G401.6 (cell line): Measurements from ENCODE around the gene RERE.
"Not testable (repeated sequence)": the region's sequence is repeated elsewhere in the genome, so short reads cannot be mapped to it uniquely, and the experiment has no call there.

Experiments
- FAIRE-seq: peaks from 2 replicates; lab custom pipeline; 2012; peaks lifted over from hg19 to GRCh38; lab: Jason Lieb, UNC

The RERE gene

DNA sequence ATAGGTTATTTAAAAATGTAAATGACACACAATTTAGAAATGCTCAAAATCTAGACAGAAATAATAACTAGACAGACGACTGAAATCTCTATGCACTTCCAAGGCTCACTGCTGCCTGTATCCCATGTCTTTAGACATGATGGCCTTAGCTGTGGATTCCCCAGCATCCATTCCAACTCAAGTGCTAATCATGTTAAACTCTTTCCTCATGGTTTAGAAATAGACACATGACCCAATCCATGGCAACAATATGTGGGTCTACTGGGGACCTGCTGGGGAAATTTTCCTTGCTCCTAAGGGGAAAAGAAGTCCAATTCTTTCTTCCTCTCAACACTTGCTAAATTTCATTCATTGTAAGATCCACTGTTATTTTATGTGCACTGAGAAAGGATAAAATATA, 311.0 kb downstream of the RERE start:
- FAIRE-seq: no peak

DNA sequence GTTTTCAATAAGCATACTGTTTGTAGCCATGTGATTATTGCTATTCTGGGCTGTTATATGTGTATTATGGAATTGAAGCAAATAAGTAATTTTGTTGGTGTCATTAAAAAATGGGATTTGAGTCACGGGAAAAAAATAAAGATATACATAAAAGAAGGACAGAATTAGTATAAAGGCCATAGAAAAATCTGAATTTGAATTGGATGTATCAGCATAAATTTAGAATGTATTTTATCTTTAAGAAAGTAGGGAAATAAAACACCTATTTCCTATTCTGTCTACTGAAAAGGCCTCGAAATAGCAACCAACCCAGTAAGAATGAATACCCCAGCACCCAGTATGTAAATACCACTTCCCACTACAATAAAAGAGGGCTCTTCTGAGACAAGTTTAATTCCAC, 313.6 kb downstream of the RERE start:
- no peak for FAIRE-seq

DNA sequence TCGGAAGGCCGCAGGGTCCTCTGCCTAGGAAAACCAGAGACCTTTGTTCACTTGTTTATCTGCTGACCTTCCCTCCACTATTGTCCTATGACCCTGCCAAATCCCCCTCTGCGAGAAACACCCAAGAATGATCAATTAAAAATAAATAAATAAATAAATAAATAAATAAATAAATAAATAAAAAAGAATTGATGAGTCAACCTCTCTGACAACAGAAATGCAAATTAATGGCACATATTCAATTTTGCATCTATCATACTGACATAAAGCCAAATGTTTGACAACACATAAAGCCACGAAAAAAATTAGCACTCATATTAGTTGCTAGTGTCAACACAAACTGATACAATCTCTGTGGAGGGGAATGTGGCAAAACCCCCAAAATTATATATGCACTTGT, 314.5 kb downstream of the RERE start:
- FAIRE-seq: not testable (repeated sequence)

GRCh38 chr1:8497210-8497819, 320.1 kb downstream of the RERE start:
- no peak for FAIRE-seq

- no peak for FAIRE-seq
Observed at GRCh38 chr1:8496473-8496872, 321.0 kb downstream of the RERE start.

- no peak for FAIRE-seq
Observed at GRCh38 chr1:8495928-8496401, 321.5 kb downstream of the RERE start.

DNA sequence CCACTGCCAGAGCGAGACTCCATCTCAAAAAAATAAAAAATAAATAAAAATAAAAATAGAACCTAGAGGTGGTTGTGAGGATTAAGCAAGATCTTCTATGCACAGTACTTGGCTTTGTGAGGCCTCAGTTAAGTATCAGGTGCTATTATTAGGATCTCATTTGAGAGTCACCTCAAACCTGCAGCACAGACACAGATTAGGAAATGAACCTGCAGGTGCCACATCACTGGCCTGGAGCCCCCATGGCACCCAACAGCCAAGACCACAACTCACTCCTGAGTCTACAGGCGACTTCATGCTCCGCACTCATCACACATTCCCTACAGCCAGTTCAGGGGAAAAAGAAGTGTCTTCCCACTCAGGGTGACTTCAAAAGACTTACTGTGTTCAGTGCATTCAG, 322.8 kb downstream of the RERE start:
- FAIRE-seq: no peak

DNA sequence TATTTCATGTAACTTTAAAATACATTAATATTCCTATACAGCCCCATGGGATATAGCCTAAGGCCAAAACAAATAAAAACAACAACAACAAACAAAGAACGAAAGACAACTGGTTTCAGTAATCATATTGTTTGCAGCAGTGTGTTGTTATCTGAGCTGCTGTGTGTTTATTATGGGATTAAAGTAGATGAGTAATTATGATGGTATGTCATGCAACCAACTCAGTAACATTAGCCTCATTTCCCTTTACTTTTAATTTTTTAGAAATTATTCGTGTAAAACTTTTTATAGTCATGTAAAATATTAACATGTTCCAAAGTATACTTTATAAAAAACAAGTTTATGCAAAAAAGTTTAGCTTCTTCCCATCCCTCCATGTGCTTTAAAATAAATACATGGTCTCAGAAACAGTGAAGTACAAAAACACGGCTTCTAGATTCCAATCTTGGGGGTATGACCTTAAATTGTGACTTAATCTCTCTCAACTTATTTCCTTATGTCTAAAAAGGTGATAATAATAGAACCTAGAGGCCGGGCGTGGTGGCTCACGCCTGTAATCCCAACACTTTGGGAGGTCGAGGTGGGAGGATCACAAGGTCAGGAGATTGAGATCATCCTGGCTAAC, 323.4 kb downstream of the RERE start:
- no peak for FAIRE-seq

GRCh38 chr1:8487249-8487648, 330.2 kb downstream of the RERE start:
- no peak for FAIRE-seq

DNA sequence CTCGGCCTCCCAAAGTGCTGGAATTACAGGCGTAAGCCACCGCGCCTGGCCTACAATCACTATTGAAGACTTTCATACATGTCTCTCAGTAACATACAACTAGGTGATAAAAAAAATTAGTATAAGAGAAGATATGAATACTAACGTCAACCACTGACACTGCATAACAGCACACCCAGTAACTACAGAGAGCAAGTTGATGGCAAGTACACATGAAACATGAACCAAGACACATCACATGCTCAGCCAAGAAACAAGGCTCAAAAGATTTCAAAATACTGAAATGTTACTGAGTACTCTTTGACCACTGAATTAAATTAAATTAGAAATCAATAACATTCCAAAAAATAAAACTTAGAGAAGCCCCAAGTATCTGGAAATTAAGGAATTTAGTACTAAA, 331.4 kb downstream of the RERE start:
- FAIRE-seq: no peak

- FAIRE-seq: no peak
Observed at GRCh38 chr1:8483586-8483985, 333.9 kb downstream of the RERE start.

DNA sequence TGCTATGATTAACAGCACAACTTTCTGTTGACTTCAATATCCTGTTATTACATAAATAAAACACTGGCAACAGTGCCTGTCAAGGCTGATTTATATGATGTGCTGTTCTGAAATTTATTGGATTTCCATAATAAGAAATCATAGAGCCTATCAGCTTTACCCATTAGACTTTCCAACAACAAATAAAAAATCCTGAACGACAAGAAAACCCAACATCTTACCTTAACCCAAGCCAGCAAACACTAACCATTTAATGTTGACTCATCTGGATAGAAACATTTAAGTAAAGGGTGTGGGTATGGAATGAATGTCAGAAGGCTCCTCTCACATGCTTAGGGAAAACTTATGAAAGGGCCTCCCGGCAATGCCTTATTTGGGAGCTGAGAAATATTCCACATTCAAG, 334.5 kb downstream of the RERE start:
- FAIRE-seq: no peak

GRCh38 chr1:8481650-8482380, 335.6 kb downstream of the RERE start:
- no peak for FAIRE-seq

DNA sequence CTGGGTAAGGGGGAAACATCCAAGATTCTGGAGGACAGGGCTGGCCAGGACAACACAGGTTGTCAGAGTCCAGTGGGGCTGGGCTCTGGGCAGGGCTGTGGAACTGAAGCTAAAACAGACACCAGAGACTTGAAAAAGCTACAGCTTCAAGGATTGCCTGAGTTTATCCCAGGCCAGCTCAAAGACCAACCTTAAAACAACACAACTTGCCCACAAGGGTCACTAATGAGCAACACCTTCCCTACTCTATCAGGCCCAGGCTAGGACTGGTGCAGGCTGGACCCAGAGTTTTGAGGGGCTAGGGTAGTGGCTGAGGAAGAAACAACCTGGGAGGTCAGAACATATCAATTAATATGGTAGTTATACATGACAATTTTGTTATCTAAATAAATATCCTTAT, 338.9 kb downstream of the RERE start:
- no peak for FAIRE-seq

- no peak for FAIRE-seq
Observed at GRCh38 chr1:8477983-8478362, 339.5 kb downstream of the RERE start.

GRCh38 chr1:8477166-8477982, 340.1 kb downstream of the RERE start:
- no peak for FAIRE-seq

DNA sequence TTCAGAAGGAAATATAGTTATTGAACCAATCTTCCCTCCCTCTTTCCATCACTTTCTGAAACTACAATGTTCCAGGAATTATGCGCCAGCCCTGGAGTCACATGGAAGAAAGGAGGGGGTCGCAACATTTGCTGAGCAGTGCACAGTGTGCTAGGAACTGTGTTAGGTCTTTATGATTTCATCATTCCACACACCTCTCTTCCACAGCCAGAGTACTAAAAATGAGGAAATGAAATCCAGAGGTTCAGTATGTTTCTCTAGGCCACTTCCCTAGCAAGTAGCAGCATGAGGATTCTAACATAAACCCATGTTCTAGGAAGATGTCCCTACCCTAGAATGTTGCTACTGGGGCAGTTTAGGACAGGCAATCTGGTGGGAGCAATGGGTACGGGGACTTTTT, 341.4 kb downstream of the RERE start:
- no peak for FAIRE-seq

- no peak for FAIRE-seq
Observed at GRCh38 chr1:8474369-8474768, 343.1 kb downstream of the RERE start.

- FAIRE-seq: no peak
Observed at GRCh38 chr1:8473891-8474300, 343.5 kb downstream of the RERE start.

GRCh38 chr1:8473121-8473875, 344.1 kb downstream of the RERE start:
- no peak for FAIRE-seq

- FAIRE-seq: no peak
Observed at GRCh38 chr1:8472668-8473067, 344.8 kb downstream of the RERE start.

- no peak for FAIRE-seq
Observed at GRCh38 chr1:8471451-8471850, 346.0 kb downstream of the RERE start.
